ENCODE results near the gene COL23A1.

DNA sequence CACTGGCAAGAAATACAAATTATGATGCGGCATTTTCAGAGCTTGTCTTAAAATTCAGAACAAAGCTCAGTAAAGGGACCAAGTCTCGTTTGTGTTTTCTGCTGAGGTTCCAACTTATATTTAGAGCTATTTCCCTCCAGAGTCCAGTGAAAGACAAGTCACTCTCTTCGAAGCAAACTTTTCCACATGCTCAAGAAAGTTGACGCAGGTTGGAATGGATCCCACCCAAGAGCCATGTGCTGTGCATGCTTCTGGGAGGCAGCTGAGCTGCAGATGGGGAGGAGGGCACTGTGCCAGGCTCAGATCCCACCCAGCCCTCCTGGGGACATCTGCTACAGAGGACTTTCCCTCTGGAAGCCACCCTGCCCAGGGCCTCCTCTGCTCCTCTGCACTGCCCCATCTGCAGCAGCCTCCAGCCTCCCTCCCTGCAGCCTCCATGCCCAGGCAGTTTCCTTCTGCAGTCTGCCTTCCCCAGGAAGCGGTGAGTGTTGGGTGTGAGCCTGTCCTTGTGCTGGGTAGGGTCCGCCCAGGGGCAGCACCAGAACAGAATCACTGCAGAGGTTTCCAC lies 75.3 kb downstream of the COL23A1 start:
- TF ChIP-seq, protein P1, sequence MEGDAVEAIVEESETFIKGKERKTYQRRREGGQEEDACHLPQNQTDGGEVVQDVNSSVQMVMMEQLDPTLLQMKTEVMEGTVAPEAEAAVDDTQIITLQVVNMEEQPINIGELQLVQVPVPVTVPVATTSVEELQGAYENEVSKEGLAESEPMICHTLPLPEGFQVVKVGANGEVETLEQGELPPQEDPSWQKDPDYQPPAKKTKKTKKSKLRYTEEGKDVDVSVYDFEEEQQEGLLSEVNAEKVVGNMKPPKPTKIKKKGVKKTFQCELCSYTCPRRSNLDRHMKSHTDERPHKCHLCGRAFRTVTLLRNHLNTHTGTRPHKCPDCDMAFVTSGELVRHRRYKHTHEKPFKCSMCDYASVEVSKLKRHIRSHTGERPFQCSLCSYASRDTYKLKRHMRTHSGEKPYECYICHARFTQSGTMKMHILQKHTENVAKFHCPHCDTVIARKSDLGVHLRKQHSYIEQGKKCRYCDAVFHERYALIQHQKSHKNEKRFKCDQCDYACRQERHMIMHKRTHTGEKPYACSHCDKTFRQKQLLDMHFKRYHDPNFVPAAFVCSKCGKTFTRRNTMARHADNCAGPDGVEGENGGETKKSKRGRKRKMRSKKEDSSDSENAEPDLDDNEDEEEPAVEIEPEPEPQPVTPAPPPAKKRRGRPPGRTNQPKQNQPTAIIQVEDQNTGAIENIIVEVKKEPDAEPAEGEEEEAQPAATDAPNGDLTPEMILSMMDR (IDR thresholded peaks at IDR 0.05) = no peak
- TF ChIP-seq POLR2A (IDR thresholded peaks at IDR 0.05) = no peak
- no peak for TF ChIP-seq EP300 (IDR thresholded peaks at IDR 0.05)

All from gastroesophageal sphincter (tissue), 3 donors.